Ramos (cell line): ENCODE measurements around the gene HS3ST6.
"Not testable (repeated sequence)": the region's sequence is repeated elsewhere in the genome, so short reads cannot be mapped to it uniquely, and the experiment has no call there.

Experiments used
- in situ Hi-C: fragments of 300-500 bp; cut with MboI; formaldehyde crosslinking; loops from one replicate; pipeline ENCODE4 v1.14.3; 2022; ENCODE audit warnings: low sequenced_read_pairs; ENCODE audit not compliant: unreplicated experiment

Gene HS3ST6

GRCh38 chr16:1918351-1919326, at the start of gene HS3ST6:
Gene HS3ST6, minus strand, starts transcription at chr16:1918415. Its CDS starts 92 bp downstream, at chr16:1918323.
- in situ Hi-C loops = no loop called here

- in situ Hi-C loops = no loop called here
Measured at GRCh38 chr16:1966460-1966859, 48.2 kb upstream of the HS3ST6 start, which contains the start of gene RNF151. Gene RNF151, plus strand, starts transcription at chr16:1966856. Its CDS starts 26 bp downstream, at chr16:1966882.

- in situ Hi-C loops = no loop called here
Measured at GRCh38 chr16:1965396-1966001, 47.3 kb upstream of the HS3ST6 start.

- in situ Hi-C loops = no loop called here
Measured at GRCh38 chr16:1964506-1965395, 46.5 kb upstream of the HS3ST6 start, which contains the start of gene RPS2. Gene RPS2, minus strand, starts transcription at chr16:1964826. Its CDS starts 201 bp downstream, at chr16:1964625.

GRCh38 chr16:1963806-1964505, 45.7 kb upstream of the HS3ST6 start:
- in situ Hi-C loops = no loop called here

GRCh38 chr16:1962161-1963153, 44.2 kb upstream of the HS3ST6 start:
- in situ Hi-C loops = not testable (repeated sequence)

GRCh38 chr16:1961651-1962067, 43.4 kb upstream of the HS3ST6 start:
- in situ Hi-C loops = no loop called here

GRCh38 chr16:1960665-1961630, 42.7 kb upstream of the HS3ST6 start:
- in situ Hi-C loops = no loop called here

- in situ Hi-C loops = no loop called here
Measured at GRCh38 chr16:1959269-1960039, 41.2 kb upstream of the HS3ST6 start, which contains the start of gene NDUFB10. Gene NDUFB10, plus strand, starts transcription at chr16:1959538. Its CDS starts 87 bp downstream, at chr16:1959625.

GRCh38 chr16:1958715-1959268, 40.6 kb upstream of the HS3ST6 start:
- in situ Hi-C loops = no loop called here

GRCh38 chr16:1958143-1958491, 39.9 kb upstream of the HS3ST6 start:
- in situ Hi-C loops = not testable (repeated sequence)

- in situ Hi-C loops = not testable (repeated sequence)
Measured at GRCh38 chr16:1957434-1958142, 39.4 kb upstream of the HS3ST6 start.

GRCh38 chr16:1953734-1954133, 35.5 kb upstream of the HS3ST6 start:
- in situ Hi-C loops = no loop called here

- in situ Hi-C loops = no loop called here
Measured at GRCh38 chr16:1950559-1950958, 32.3 kb upstream of the HS3ST6 start.

GRCh38 chr16:1950047-1950446, 31.8 kb upstream of the HS3ST6 start:
- in situ Hi-C loops = no loop called here

- in situ Hi-C loops = no loop called here
Measured at GRCh38 chr16:1949507-1949906, 31.3 kb upstream of the HS3ST6 start.
